ENCODE measurements around the gene CYP4Z1.

DNA sequence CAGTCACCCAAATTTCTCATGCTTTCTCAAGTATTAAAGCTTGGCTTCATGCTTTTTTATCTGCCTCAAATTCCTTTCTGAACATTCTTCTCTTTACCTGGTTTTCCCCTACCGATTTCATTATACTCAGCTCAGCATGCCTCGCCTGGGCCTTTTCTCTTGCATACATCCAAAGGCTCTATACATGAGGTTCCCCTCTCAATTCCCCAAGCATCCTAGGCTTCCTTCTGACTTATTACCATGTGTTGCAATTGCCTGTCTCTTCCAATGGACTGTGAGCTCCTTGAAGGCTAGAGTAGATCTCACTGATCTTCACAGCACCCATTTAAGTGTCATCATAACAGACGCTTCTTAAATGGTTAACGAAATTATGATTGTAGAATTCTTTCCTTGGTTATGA is 46.1 kb downstream of the CYP4Z1 start:
- TF ChIP-seq GATA3 (IDR thresholded peaks at IDR 0.05; ENCODE audit: low read depth, low read length) (no peak), GATA2 (IDR thresholded peaks at IDR 0.05; ENCODE audit: low read depth, low read length) (no peak)

All from SH-SY5Y (cell line).